Lung (tissue), 12 donors: ENCODE measurements around the gene BEAN1. TPM values are rescaled to one million over a fixed set of nuclear protein-coding genes. Genes with fewer than 3 reads are reported as not detected.
A peak's percentile ranks its signal among the peaks of the same experiment; 100 is the strongest.

Experiments
- ATAC-seq: fragments of 200-7000 bp; cut with Tn5 transposase; one replicate; pipeline ENCODE4 v1.9.1; 2020; ENCODE audit warnings: moderate number of reproducible peaks; ENCODE audit not compliant: insufficient read depth, low FRiP score
- DNase-seq, 3 donors: peaks; one replicate each; pipeline ENCODE4 v3.0.0-alpha.2; 2013 to 2017
- H3K27ac ChIP-seq, 2 donors: one replicate each; pipeline ENCODE4 v1.5.1; 2013; ENCODE audit warnings: mild to moderate bottlenecking in 2 of 2, moderate library complexity in 2 of 2, control low read depth in 1 of 2, inconsistent platforms in 1 of 2, low read depth in 1 of 2, low read length in 1 of 2
- H3K27me3 ChIP-seq, 3 donors: one replicate each; pipeline ENCODE4 v1.5.1; 2013; ENCODE audit warnings: low read length in 2 of 3; ENCODE audit not compliant: control insufficient read depth in 3 of 3, insufficient read depth in 3 of 3
- H3K36me3 ChIP-seq, 4 donors: one replicate each; pipeline ENCODE4 v1.5.1; 2013; ENCODE audit warnings: low read length in 4 of 4, mild to moderate bottlenecking in 1 of 4, moderate library complexity in 1 of 4; ENCODE audit not compliant: control insufficient read depth in 4 of 4, insufficient read depth in 4 of 4
- H3K4me1 ChIP-seq, 5 donors: one replicate each; pipeline ENCODE4 v1.5.1; 2013; ENCODE audit warnings: low read length in 5 of 5, mild to moderate bottlenecking in 2 of 5, moderate library complexity in 1 of 5; ENCODE audit not compliant: control insufficient read depth in 5 of 5, insufficient read depth in 5 of 5
- H3K4me3 ChIP-seq: one replicate; pipeline ENCODE4 v1.5.1; 2013; ENCODE audit warnings: mild to moderate bottlenecking, control low read depth, moderate library complexity
- H3K9ac ChIP-seq, 2 donors: one replicate each; pipeline ENCODE4 v1.5.1; 2013; ENCODE audit warnings: low read length in 2 of 2, control low read depth in 1 of 2; ENCODE audit not compliant: insufficient read depth in 1 of 2
- H3K9me3 ChIP-seq, 4 donors: one replicate each; pipeline ENCODE4 v1.5.1; 2013; ENCODE audit warnings: low read length in 3 of 4, mild to moderate bottlenecking in 1 of 4, moderate library complexity in 1 of 4; ENCODE audit not compliant: control insufficient read depth in 4 of 4, insufficient read depth in 3 of 4
- CTCF ChIP-seq: IDR thresholded peaks from 2 replicates; pipeline ENCODE4 v1.5.1; 2012; ENCODE audit warnings: mild to moderate bottlenecking; ENCODE audit errors: control extremely low read depth, extremely low read depth
- WGBS, 2 donors: extraction: QIAGEN DNeasy Blood & Tissue Kit; methylation state at CpG; one replicate each; pipeline ENCODE4 v1.1.7; 2013; 5-methylcytosine and 5-hydroxymethylcytosine counted together
- polyA plus RNA-seq, 2 donors: library from polyadenylated mRNA; stranded (reverse); fragments of 200-250 nt; gene quantifications; one replicate each; pipeline ENCODE4 v1.2.1, GENCODE V29; 2013
- total RNA-seq, 2 donors: library from RNA; depleted of rRNA in 1 of 2; stranded (reverse); fragments of >200 nt in 1 of 2; gene quantifications; one replicate each; pipeline ENCODE4 v1.2.1, GENCODE V29; 2014 to 2021
- donor health status: control.
- donor health status: control.
- donor health status: Bipolar disorder and iron deficiency.
- donor health status: healthy.
- donor health status: DM: yes; HTN: yes; CAD: no.

Gene BEAN1
- total and polyA plus RNA-seq, 4 donors = 0.16 to 3.2 (median 0.25) TPM

- WGBS, 2 donors = 10 to 14% methylated on average over 4 of the region's 4 CpGs
- H3K36me3 ChIP-seq = no peaks in the 10 kb centered on the region
- H3K9ac ChIP-seq = no peak overlapping the region
- no peak overlapping the region for H3K27ac ChIP-seq
- no peaks in the 10 kb centered on the region for H3K9me3 ChIP-seq
- ATAC-seq (no peak), DNase-seq (peak in 2 of 3 donors; percentile 38 to 54)
- no peak overlapping the region for H3K4me3 ChIP-seq
- H3K4me1 ChIP-seq = peaks cover 0 to 7% (median 0%) of the 10 kb centered on the region in 5 donors
- no peak for TF ChIP-seq CTCF
- no peaks in the 10 kb centered on the region for H3K27me3 ChIP-seq
These were observed 47.7 kb downstream of the BEAN1 start for GRCh38 chr16:66474750-66475199.

- H3K9ac ChIP-seq = no peak overlapping the region
- no peak overlapping the region for H3K27ac ChIP-seq
- no peak for ATAC-seq
- TF ChIP-seq CTCF = no peak
- 85 to 87% methylated on average over 2 of the region's 2 CpGs for WGBS, 2 donors
- H3K27me3 ChIP-seq = no peaks in the 10 kb centered on the region
- no peak for DNase-seq
- H3K4me3 ChIP-seq = no peak overlapping the region
- H3K9me3 ChIP-seq = no peaks in the 10 kb centered on the region
- no peaks in the 10 kb centered on the region for H3K36me3 ChIP-seq
- H3K4me1 ChIP-seq = peaks cover 0 to 7% (median under 1%) of the 10 kb centered on the region in 5 donors
These were observed 48.1 kb downstream of the BEAN1 start for GRCh38 chr16:66475232-66475631.

- H3K27ac ChIP-seq = no peak overlapping the region
- H3K9me3 ChIP-seq = no peaks in the 10 kb centered on the region
- 64 to 72% methylated on average over 8 of the region's 8 CpGs for WGBS, 2 donors
- peaks cover 0 to 7% (median 6%) of the 10 kb centered on the region in 5 donors for H3K4me1 ChIP-seq
- no peak for DNase-seq
- no peak for ATAC-seq
- H3K36me3 ChIP-seq = no peaks in the 10 kb centered on the region
- H3K27me3 ChIP-seq = no peaks in the 10 kb centered on the region
- no peak for TF ChIP-seq CTCF
- H3K4me3 ChIP-seq = no peak overlapping the region
- H3K9ac ChIP-seq = no peak overlapping the region
These were observed 49.4 kb downstream of the BEAN1 start for GRCh38 chr16:66476328-66477027.
